GM03348 (cell line): ENCODE results near the gene HACD2.
A peak's percentile ranks its signal among the peaks of the same experiment; 100 is the strongest.

Experiments used
- DNase-seq: peaks from one replicate; pipeline ENCODE4 v3.0.0; 2012; ENCODE audit warnings: low spot score

Gene HACD2

GRCh38 chr3:123481071-123481470 lies 103.8 kb downstream of the HACD2 start:
- DNase-seq = no peak

- DNase-seq = no peak
These were observed 104.4 kb downstream of the HACD2 start for GRCh38 chr3:123480428-123480827.

- no peak for DNase-seq
These were observed 105.0 kb downstream of the HACD2 start for GRCh38 chr3:123479891-123480290.

DNA sequence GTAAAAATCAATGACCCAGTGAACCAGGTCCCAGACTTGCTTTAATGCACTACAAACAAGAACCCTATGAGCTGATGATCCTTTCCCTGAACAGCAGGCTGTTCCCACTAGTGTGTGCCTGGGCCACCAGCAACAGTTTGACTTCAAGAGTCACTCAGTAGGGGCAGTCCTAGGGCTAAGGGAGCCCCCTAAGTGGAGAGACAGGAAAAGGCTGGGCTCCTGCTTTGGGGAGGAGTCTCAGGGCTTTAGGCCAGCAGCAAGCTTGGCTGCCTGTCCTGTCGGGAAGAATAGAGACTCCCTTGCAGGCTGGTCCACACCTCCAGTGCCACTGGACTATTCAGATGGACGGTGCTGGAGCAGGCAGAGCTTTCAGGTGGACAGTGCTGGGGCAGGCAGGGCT lies 106.5 kb downstream of the HACD2 start:
- no peak for DNase-seq

DNA sequence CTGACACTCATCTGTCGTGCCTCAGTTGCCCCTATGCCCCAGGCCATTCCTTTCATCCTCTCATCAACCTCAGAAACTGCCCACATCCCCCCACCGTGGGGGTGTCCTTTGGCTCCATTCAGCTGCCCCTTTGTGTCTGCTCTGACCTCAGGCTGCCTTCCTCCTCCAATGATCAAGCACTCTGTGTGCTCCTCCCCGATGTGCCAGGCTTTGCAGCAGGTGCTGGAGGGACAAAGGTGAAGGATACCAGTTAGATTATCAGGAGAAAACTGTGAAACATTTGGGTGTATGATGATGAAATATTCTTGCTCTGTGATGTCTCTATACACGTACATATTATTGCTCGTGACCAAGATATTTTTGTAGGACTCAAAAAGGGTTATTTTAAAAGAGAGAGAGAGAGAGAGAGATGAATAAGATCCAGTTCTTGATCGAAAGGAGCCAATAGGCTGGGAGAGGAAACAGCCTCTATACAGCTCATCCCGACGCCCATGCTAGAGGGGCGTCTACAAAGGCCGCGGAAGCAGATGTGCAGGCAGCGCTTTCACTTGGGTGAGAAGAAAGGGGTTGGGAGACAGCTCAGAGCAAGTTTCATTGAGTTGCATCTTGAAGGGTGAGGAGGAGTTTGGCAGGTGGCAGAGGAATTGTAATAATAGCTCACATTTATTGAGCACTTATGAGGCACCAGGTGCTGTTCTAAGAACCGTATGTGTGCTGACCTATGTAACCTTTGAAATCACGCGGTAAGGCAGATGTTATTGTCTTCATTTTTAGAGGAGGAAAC lies 107.7 kb downstream of the HACD2 start:
- no peak for DNase-seq

GRCh38 chr3:123475786-123476185 lies 109.1 kb downstream of the HACD2 start:
- no peak for DNase-seq

GRCh38 chr3:123471106-123471505 lies 113.7 kb downstream of the HACD2 start:
- DNase-seq = no peak

DNA sequence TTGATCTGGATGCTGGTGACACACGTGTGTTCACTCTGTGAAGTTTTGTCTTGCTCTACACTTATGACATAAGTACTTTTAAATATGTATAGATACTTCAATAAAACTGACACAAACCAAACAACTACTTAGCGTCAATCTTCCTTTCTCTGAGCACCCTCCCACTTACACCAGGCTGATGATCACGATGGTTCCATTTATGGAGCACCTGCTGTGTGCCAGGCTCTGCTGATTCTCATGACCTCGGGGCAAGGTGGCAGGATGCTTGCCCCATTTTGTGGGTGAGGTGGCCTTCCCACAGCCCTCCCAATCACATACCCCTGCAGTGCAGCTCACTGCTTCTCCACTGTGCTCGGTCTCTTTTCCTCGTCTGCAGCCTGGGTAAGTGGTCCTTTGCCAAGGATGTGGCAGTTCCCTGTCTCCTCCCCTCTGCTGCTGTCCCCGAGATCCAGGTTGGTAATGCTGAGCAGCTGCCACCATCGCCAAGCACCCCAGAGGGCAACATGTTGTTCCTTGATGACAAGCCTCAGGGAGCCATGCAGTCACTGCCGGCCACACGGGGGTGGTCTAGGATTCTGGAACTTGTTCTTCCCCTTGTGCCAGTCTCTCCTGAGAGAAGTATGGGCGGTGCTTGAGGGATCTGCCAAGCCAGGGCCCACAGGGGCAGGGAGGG lies 115.4 kb downstream of the HACD2 start:
- DNase-seq = no peak

DNA sequence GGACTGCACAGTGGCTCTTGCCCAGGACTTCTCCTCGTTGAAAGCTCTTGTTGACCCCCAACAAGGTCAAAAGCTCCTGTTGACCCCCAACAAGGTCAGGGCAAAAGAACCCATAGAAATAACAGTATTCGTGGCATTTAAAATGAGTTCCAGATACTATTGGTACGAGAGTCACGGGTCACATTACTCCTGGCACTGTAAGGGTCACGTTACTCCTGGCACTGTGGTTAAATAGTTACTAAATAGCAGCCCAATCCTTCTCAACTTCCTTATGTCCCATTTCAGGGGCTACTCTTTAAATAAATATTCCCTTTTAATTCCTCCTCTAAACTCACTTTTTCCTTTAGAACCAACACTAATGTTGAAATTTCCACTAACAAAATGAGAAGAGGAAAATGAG lies 117.8 kb downstream of the HACD2 start:
- DNase-seq = no peak

GRCh38 chr3:123464211-123464610 lies 120.6 kb downstream of the HACD2 start:
- DNase-seq = no peak

GRCh38 chr3:123459862-123460261 lies 125.0 kb downstream of the HACD2 start:
- no peak for DNase-seq

DNA sequence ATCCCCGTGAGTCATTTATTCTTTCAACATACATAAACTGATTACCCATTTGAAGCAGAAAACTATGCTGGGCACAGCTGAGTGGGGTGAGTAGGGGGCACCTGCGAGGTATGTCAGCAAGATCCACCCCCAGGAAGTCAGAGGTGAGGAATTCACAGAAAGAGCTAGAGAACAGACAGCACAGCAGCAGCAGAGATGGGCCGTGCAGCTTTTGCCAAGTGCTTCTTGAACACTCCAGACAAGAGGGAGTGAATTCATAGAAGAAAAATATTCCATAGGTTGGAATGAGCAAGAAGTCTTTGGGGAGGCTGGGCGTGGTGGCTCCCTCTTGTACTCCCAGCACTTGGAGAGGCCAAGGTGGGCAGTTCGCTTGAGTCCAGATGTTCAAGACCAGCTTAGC lies 126.6 kb downstream of the HACD2 start:
- no peak for DNase-seq

DNA sequence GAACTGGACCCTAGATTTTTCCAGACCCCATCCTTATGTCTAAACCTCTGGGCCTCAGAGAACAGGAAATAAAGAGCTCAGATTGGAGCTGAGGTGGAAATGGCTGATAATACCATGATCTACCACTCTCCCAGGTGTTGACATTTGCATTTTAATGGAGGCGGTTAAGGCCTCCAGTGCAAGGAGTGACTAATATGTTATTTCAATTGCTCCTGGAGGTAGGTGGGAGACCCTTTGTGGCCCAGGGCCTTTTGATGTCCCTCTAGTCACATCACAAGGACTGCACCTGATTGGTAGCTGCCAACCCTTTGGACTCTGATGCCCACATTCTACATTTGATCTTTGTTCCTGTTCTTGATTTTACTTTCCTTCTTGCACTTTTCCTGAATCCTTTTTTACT lies 127.0 kb downstream of the HACD2 start:
- DNase-seq = no peak

DNA sequence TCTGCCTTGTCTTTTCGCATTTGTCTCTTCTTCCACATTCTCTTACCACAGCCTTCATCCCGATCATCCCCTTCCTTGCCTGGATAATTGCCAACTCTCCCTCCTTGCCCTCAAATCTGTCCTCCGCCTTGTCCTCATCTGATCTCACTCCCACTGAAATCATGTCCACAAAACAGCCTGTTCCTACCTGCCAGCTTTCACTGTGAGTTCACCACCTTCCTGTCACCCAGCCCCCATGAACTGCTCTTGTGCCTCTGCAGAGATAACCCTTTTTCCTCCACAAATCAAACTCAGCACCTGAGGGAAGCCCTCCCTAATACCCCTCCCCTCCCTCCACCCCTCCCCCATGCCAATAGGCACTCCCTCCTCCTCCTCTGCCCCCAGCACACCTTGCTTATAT lies 131.2 kb downstream of the HACD2 start:
- no peak for DNase-seq

GRCh38 chr3:123451186-123451585 lies 133.7 kb downstream of the HACD2 start:
- no peak for DNase-seq

- DNase-seq = peak; percentile 49
These were observed 134.8 kb downstream of the HACD2 start for GRCh38 chr3:123449997-123450604.

- peak; percentile 76 for DNase-seq
These were observed 135.5 kb downstream of the HACD2 start for GRCh38 chr3:123449102-123449996.

DNA sequence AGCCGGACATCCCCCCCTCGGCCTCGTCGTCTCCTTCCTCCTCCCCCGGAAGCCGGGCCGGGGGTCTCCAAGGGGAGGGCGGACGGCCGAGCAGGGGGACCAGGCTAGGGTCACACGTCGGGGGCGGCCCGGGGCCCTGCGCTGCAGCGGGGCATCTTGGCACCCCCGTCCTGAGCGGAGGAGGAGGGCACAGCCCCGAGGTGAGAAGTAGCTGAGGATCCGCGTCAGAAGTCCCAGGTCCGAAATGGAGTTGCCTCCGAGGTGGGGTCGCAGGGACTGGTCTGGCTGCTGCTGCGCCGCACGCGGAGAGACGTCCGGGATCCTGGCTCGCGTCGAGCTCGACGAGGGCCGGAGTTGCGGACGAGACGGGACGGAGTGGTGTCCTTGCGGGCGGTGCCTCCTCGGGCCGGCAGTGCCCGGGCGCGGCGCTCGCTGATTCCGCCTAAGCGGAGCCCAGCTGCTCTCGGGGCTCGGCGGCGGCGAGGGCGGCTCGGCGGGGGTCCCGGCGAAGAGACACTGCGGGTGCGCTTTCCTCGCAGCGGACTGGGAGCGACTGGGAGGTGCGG lies 136.2 kb downstream of the HACD2 start, which contains the start of gene ADCY5:
Gene ADCY5 (minus strand): TSS at position 555 of the 566 bp plus-strand sequence. CDS start 545 bp downstream, at position 10.
- DNase-seq = peak; percentile 48

- peak; percentile 75 for DNase-seq
These were observed 136.9 kb downstream of the HACD2 start for GRCh38 chr3:123447749-123448517.

DNA sequence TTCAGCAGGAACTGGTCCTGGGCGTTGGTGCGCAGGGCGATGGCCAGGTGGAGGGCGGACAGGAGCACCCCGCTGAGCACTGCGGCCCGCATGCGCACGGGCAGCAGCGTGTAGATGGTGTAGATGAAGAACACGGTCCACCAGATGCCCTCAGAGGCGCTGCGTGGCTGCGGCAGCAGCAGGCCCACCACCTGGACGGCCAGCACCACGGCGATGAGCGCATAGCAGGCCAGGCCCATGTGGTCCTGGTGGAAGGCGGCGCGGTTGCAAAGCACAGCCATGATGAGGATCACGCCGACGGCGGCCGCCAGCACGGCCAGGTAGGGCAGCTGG lies 137.5 kb downstream of the HACD2 start:
- DNase-seq = no peak

DNA sequence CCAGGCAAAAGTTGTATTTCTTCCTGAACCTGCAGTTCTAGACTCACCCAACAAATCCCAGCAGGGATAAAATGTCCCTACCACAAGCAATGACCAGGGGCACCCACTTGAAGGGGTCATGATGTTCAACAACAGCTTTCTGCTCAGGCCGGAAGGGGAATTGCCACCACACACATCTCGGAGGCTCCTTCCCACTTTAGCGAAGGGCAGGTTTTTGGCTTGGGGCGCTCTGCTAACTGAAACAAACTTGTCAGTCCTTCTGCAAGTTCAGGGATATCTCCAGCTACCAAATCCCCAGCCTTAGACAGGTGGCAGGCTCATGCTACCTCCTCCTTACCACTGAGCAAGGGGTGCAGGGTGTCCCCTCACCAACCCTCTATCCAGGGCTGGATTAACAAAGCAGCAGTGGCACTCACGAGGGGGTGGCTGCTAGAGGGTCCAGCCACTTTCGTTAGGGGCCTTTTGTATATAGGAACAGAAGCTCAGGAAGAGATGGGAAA lies 138.2 kb downstream of the HACD2 start:
- no peak for DNase-seq
